Progenitor cell of endocrine pancreas (in vitro differentiated cells): ENCODE results near the gene CFAP100. TPM values are rescaled to one million over a fixed set of nuclear protein-coding genes. Genes with fewer than 3 reads are reported as not detected.

Experiments used
- DNase-seq: peaks from one replicate; pipeline ENCODE4 v3.0.0; 2021; ENCODE audit warnings: low spot score; ENCODE audit not compliant: unreplicated experiment
- H3K27ac Mint-ChIP-seq: 2 replicates; pipeline ENCODE4 v1.8.0; 2021; ENCODE audit warnings: mild to moderate bottlenecking, moderate library complexity, mixed read lengths
- H3K27me3 Mint-ChIP-seq: 2 replicates; pipeline ENCODE4 v1.8.0; 2021; ENCODE audit warnings: mixed read lengths
- H3K36me3 Mint-ChIP-seq: 2 replicates; pipeline ENCODE4 v1.8.0; 2022; ENCODE audit warnings: mixed read lengths; ENCODE audit not compliant: insufficient read depth
- H3K4me1 Mint-ChIP-seq: 2 replicates; pipeline ENCODE4 v1.8.0; 2021; ENCODE audit warnings: low read depth, mixed read lengths
- H3K4me3 Mint-ChIP-seq: 2 replicates; pipeline ENCODE4 v1.8.0; 2021; ENCODE audit warnings: low read depth, mild to moderate bottlenecking, moderate library complexity, mixed read lengths
- H3K9me3 Mint-ChIP-seq: 2 replicates; pipeline ENCODE4 v1.8.0; 2021; ENCODE audit warnings: low read depth, mixed read lengths
- long read RNA-seq: library from polyadenylated mRNA; unstranded; transcript quantifications from one replicate; pipeline ENCODE4 v2.0.0, GENCODE V29; 2020
- total RNA-seq: library from RNA; stranded (reverse); gene quantifications from 2 replicates; pipeline ENCODE4 v1.2.1, GENCODE V29; 2021
- TF ChIP-seq, protein P1 (sequence below): fragments of 200-600 bp; sonication (generic); IDR thresholded peaks from one replicate; pipeline ENCODE4 v1.5.0; 2021; ENCODE audit warnings: antibody characterized with exemption, mild to moderate bottlenecking; ENCODE audit not compliant: unreplicated experiment

Gene CFAP100
- total RNA-seq: 0.79 and 1.00 TPM in 2 replicates
- long read RNA-seq: 0 reads

DNA sequence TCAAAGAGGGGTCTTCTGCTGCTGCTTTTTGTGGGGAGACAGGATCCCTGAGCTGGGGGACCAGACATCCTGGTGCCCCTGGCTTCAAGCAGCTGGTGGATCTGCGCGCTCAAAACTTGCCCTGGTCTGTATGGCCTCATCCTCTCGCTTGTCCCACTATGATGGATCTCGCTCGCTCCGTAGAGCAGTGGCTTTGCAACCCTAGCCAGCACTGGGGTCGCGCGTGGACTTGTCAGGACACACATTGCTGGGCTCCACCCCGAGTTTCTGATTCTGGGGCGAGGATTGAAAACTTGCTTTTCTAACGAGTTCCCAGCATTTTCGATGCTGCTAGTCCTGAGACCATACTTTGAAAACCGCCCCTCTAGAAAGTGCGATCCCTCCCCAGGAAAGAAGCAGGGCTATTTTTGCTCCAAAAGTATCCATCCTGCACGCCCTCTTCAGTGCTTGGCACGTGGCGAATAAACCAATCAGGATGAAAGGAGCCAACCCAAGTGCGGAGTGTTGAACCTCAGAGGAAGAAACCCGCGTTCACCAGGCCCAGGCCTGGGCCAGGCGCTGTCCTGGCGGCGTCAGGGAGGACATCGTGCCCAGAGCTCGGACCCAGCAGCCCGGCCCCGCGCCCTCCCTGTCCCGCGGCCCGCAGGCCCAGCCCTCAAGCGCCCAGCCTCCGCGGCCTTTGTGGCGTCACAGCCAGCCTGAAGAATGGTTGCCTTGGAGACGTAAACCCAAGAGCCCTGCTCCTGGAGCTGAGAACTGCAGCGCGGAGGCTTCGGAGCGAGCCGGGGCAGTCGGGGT, at the start of gene CFAP100:
Gene CFAP100 (plus strand): TSS at position 731 of the 798 bp plus-strand sequence. CDS start 1,092 bp downstream, outside the sequence.
- H3K27me3 Mint-ChIP-seq: peaks cover 69% of the 10 kb centered on the region
- TF ChIP-seq, protein P1, sequence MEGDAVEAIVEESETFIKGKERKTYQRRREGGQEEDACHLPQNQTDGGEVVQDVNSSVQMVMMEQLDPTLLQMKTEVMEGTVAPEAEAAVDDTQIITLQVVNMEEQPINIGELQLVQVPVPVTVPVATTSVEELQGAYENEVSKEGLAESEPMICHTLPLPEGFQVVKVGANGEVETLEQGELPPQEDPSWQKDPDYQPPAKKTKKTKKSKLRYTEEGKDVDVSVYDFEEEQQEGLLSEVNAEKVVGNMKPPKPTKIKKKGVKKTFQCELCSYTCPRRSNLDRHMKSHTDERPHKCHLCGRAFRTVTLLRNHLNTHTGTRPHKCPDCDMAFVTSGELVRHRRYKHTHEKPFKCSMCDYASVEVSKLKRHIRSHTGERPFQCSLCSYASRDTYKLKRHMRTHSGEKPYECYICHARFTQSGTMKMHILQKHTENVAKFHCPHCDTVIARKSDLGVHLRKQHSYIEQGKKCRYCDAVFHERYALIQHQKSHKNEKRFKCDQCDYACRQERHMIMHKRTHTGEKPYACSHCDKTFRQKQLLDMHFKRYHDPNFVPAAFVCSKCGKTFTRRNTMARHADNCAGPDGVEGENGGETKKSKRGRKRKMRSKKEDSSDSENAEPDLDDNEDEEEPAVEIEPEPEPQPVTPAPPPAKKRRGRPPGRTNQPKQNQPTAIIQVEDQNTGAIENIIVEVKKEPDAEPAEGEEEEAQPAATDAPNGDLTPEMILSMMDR: no peak
- H3K36me3 Mint-ChIP-seq: no peaks in the 10 kb centered on the region
- H3K4me1 Mint-ChIP-seq: peaks cover 3% of the 10 kb centered on the region
- H3K27ac Mint-ChIP-seq: no peak within 1 kb of the TSS
- no peaks in the 10 kb centered on the region for H3K9me3 Mint-ChIP-seq
- H3K4me3 Mint-ChIP-seq: peak within 1 kb of the TSS; percentile 55
- DNase-seq: peak; percentile 34

DNA sequence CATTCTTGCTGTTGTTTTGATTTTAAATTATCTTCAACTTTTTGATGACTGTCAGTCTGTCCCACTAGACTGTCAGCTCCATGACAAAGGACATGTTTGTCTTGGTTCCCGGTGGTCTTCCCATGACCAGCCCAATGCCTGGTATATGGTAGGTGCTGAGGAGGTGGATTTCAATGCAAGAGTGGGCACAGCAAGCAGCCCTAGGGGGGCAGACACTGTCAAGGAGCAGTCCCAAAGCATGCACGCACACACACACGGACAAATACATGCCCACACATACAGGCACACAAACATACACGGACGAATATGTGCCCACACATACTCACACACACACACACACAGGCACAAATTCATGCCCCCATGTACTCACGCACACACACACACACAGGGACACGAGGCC, 49.5 kb upstream of the CFAP100 start:
- no peaks in the 10 kb centered on the region for H3K36me3 Mint-ChIP-seq
- TF ChIP-seq, protein P1: no peak
- H3K4me1 Mint-ChIP-seq: peaks cover 10% of the 10 kb centered on the region
- no peak overlapping the region for H3K27ac Mint-ChIP-seq
- H3K27me3 Mint-ChIP-seq: no peaks in the 10 kb centered on the region
- no peak for DNase-seq
- H3K9me3 Mint-ChIP-seq: no peaks in the 10 kb centered on the region
- H3K4me3 Mint-ChIP-seq: no peak overlapping the region

DNA sequence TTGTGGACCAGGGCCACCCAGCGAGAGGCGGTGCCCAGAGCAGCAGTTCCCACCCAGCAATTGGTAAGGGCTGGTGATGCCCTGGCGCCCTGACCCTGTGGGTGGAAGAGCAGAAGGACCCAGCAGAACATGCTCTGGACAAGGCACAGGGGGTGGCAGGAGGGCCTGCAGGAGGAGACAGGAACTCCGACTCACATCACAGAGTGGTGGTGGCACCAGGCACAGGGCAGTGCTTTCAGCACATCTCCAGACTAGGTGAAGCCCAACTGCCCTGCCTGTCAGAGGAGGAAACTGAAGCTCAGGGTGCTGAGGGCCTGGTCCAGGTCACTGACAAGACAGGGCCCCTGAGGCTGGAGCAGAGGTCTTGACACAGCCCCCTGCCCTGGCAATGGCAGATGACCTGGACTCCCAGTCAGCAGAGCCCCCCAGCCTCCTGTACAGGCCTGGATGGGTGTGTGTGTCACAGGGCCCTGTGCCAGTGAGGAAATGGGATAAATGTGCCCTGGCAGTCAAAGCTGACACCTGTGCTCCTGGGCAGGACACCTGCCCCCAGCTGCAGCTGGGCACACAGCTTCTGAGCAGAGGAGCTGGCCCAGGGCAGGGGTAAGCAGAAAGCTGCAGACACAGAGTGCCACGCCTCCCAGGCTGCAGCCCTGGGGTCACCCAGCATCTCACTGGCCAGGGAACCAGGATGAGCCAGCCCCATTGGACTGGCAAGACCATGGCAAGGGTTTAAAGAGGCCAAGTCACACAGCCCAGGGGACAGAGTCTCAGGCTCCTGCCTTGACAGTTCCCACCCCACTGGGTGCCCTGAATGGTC, 48.9 kb upstream of the CFAP100 start:
- Mint-ChIP-seq H3K36me3 (peaks cover 2% of the 10 kb centered on the region), H3K4me1 (peaks cover 10% of the 10 kb centered on the region), H3K9me3 (no peaks in the 10 kb centered on the region), H3K27ac (no peak overlapping the region), H3K4me3 (no peak overlapping the region), H3K27me3 (no peaks in the 10 kb centered on the region)
- peak; percentile 7 for DNase-seq
- TF ChIP-seq, protein P1: no peak

DNA sequence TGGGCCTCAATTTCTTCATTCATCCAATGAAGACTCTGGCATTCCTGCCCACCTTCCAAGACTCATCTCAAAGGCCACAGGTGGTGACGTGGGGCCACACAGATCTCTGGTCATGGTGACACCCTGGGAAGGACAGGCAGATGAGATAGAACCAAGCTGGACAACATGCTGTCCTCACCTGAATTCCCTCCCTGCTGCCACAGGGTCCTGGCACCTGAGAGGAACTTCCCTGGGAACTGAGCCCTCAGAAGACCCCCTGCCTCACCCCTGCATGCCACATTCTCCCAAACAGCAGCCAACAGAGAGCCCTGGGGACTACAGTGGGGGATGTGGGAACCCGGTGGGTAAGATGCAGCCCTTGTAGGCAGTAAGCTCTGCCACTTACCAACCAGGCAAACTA, 48.2 kb upstream of the CFAP100 start:
- TF ChIP-seq, protein P1: no peak
- no peaks in the 10 kb centered on the region for H3K27me3 Mint-ChIP-seq
- no peak for DNase-seq

DNA sequence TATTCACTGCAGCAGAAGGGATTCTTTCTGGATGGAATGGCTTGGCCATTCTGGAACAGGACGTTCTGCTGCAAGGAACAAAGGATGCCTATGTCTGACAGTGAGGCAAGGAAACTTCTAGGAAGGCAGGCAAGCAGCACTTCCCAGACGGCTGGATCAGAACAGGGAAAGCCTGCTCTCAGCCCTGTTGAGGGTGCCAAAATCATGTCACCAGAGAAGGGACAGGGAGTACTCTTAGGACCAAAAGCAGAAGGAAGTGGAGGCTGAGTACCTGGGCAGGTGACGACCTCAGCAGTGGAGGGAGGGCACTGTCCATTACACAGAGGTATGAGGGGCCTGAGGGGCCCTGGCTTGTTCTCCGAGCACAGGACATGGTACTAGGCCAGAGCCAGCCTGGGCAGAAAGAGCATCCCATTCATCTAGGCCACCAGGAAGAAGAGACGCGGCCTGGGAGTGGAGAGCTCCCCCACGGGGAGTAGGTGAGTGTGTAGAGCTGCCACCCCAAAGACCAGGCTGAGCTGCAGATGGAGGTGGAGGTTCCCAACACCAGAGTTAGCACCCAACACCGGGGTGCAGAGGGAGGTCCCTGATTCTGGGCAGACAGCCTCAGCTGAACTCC, 47.1 kb upstream of the CFAP100 start:
- Mint-ChIP-seq H3K27me3 (no peaks in the 10 kb centered on the region), H3K36me3 (peaks cover 2% of the 10 kb centered on the region), H3K27ac (no peak overlapping the region), H3K4me1 (no peaks in the 10 kb centered on the region), H3K4me3 (no peak overlapping the region), H3K9me3 (no peaks in the 10 kb centered on the region)
- DNase-seq: no peak
- TF ChIP-seq, protein P1: no peak

More for the DNA sequence above, 48.2 kb upstream of the CFAP100 start:
- Mint-ChIP-seq H3K27ac (no peak overlapping the region), H3K36me3 (peaks cover 2% of the 10 kb centered on the region), H3K4me3 (no peak overlapping the region), H3K4me1 (peaks cover 4% of the 10 kb centered on the region), H3K9me3 (no peaks in the 10 kb centered on the region)
